Panc1 (cell line): ENCODE measurements around the gene ALKBH4. TPM values are rescaled to one million over a fixed set of nuclear protein-coding genes. Genes with fewer than 3 reads are reported as not detected.
A peak's percentile ranks its signal among the peaks of the same experiment; 100 is the strongest.

Source experiments
- ATAC-seq: fragments of 200-7000 bp; cut with Tn5 transposase; 2 replicates; pipeline ENCODE4 v1.9.1; 2020; ENCODE audit warnings: mild to moderate bottlenecking, moderate library complexity
- BruUV-seq: library from RNA; stranded (reverse); fragments of 400-500 nt; replicated peaks from 2 replicates; lab custom pipeline; 2021; lab: Mats Ljungman, UMichigan
- CTCF ChIA-PET: fragments of 300-600 bp; sonication (Branson Sonifier 250); formaldehyde crosslinking; loops from one replicate; lab custom pipeline; 2022; ENCODE audit warnings: antibody characterized with exemption; lab: Charles Lee
- POLR2A ChIA-PET: fragments of 300-600 bp; sonication (Branson Sonifier 250); formaldehyde crosslinking; loops from one replicate; lab custom pipeline; 2022; ENCODE audit warnings: antibody characterized with exemption; lab: Charles Lee
- DNase-seq: peaks from one replicate; pipeline ENCODE4 v3.0.0-alpha.2; 2010; ENCODE audit warnings: low read depth, low spot score
- H3K27ac ChIP-seq: 2 replicates; pipeline ENCODE4 v1.5.1; 2011; ENCODE audit warnings: mild to moderate bottlenecking, low read length, inconsistent platforms
- H3K27me3 ChIP-seq: fragments of 200-500 bp; sonication (Bioruptor generic); 2 replicates; pipeline ENCODE4 v1.6.0; 2014; ENCODE audit warnings: low read length, inconsistent platforms; ENCODE audit not compliant: control insufficient read depth, insufficient read depth
- H3K36me3 ChIP-seq: fragments of 200-500 bp; sonication (Bioruptor generic); 2 replicates; pipeline ENCODE4 v1.5.1; 2014; ENCODE audit warnings: inconsistent platforms, mild to moderate bottlenecking, low read length, moderate library complexity; ENCODE audit not compliant: control insufficient read depth, insufficient read depth
- H3K4me1 ChIP-seq: 2 replicates; pipeline ENCODE4 v1.5.1; 2011; ENCODE audit warnings: inconsistent platforms, mild to moderate bottlenecking, low read length, moderate library complexity; ENCODE audit not compliant: control insufficient read depth, insufficient read depth
- H3K4me3 ChIP-seq, 2 experiments: 2 replicates each; pipeline ENCODE4 v1.5.1; 2011 to 2012; ENCODE audit warnings: low read depth in 2 of 2, low read length in 2 of 2, mild to moderate bottlenecking in 2 of 2, inconsistent platforms in 1 of 2, moderate library complexity in 1 of 2
- H3K9me3 ChIP-seq: fragments of 200-500 bp; sonication (Bioruptor generic); 2 replicates; pipeline ENCODE4 v1.5.1; 2014; ENCODE audit warnings: low read depth, mild to moderate bottlenecking, inconsistent platforms, low read length, moderate library complexity; ENCODE audit not compliant: control insufficient read depth, insufficient read depth
- CTCF ChIP-seq: fragments of 450-650 bp; IDR thresholded peaks from 2 replicates; pipeline ENCODE4 v1.5.1; 2017; ENCODE audit warnings: mild to moderate bottlenecking
- POLR2AphosphoS5 ChIP-seq: IDR thresholded peaks from 2 replicates; pipeline ENCODE4 v1.6.1; 2012; ENCODE audit warnings: mild to moderate bottlenecking, low read depth, low read length, moderate library complexity
- REST ChIP-seq, 2 experiments: IDR thresholded peaks; 2 replicates each; pipeline ENCODE4 v1.6.1; 2011 to 2012; ENCODE audit warnings: low read depth in 2 of 2, control low read depth in 1 of 2, low read length in 1 of 2, mild to moderate bottlenecking in 1 of 2, moderate library complexity in 1 of 2; ENCODE audit not compliant: insufficient read depth in 1 of 2
- SIN3A ChIP-seq: IDR thresholded peaks from 2 replicates; pipeline ENCODE4 v1.6.1; 2012; ENCODE audit warnings: low read depth, mild to moderate bottlenecking, low read length, moderate library complexity, borderline replicate concordance; ENCODE audit not compliant: insufficient read depth
- TCF7L2 ChIP-seq: IDR thresholded peaks from 2 replicates; pipeline ENCODE4 v1.6.1; 2011; ENCODE audit warnings: mild to moderate bottlenecking, low read depth, low read length, inconsistent platforms
- in situ Hi-C: cut with HindIII; loops from 2 replicates; pipeline ENCODE4 v1.10.0; 2016; ENCODE audit warnings: low sequenced_read_pairs, low pct_unique_long_range_greater_than_20kb
- intact Hi-C: fragments of 100-400 bp; cut with micrococcal nuclease; formaldehyde crosslinking; loops from one replicate; pipeline ENCODE4 v1.10.0; 2022; ENCODE audit not compliant: unreplicated experiment
- total RNA-seq: library from RNA; stranded (reverse); gene quantifications from one replicate; pipeline ENCODE4 v1.2.1, GENCODE V29; 2021; ENCODE audit not compliant: unreplicated experiment

ALKBH4 gene
- total RNA-seq, 1 experiment from 2014 or later: 19.0 TPM

- DNase-seq: no peak
- in situ Hi-C loops (no loop called here), intact Hi-C loops (no loop called here)
- Histone ChIP-seq H3K9me3 (no peaks in the 10 kb centered on the region), H3K36me3 (no peaks in the 10 kb centered on the region), H3K4me1 (no peaks in the 10 kb centered on the region), H3K4me3 (no peak overlapping the region), H3K27ac (no peak overlapping the region), H3K27me3 (no peaks in the 10 kb centered on the region)
- no peak for ATAC-seq
- ChIA-PET CTCF (no interaction called here), POLR2A (no interaction called here)
- TF ChIP-seq POLR2AphosphoS5 (no peak), REST (IDR thresholded peaks at IDR 0.05; ENCODE audit: insufficient read depth in 1 of 2, low read depth in 2 of 2, low read length in 1 of 2) (no peak), TCF7L2 (no peak), CTCF (no peak), SIN3A (no peak)
- no TSS peak for BruUV-seq
Measured at GRCh38 chr7:102473271-102473991, 8.8 kb upstream of the ALKBH4 start.

GRCh38 chr7:102472126-102473041 is 7.7 kb upstream of the ALKBH4 start:
- Histone ChIP-seq H3K36me3 (no peaks in the 10 kb centered on the region), H3K4me1 (no peaks in the 10 kb centered on the region), H3K27ac (no peak overlapping the region), H3K27me3 (no peaks in the 10 kb centered on the region), H3K4me3 (no peak overlapping the region), H3K9me3 (no peaks in the 10 kb centered on the region)
- POLR2A ChIA-PET: no interaction called here
- TF ChIP-seq TCF7L2: no peak
- TF ChIP-seq POLR2AphosphoS5: no peak
- no peak for TF ChIP-seq REST (IDR thresholded peaks at IDR 0.05; ENCODE audit: insufficient read depth in 1 of 2, low read depth in 2 of 2, low read length in 1 of 2)
- no peak for TF ChIP-seq SIN3A
- TF ChIP-seq CTCF: no peak
- no TSS peak for BruUV-seq
- intact Hi-C loops (no loop called here), in situ Hi-C loops (no loop called here)
- no peak for DNase-seq
- 0 out of 2 replicates have a peak, but pooled peaks have one; percentile 4 for ATAC-seq
- CTCF ChIA-PET: interaction anchor here (0.6 kb wide), 1 partner anchor 33 kb away, joined by 4 read pairs; no protein-coding TSS in a partner anchor
